ENCODE results near the gene NINL.

- TF ChIP-seq CTCF (IDR thresholded peaks at IDR 0.05 in 4 of 5, conservative IDR thresholded peaks at IDR 0.05 in 1 of 5) (no peak), POLR2A (IDR thresholded peaks at IDR 0.05) (no peak)
These were observed 36.7 kb downstream of the NINL start for GRCh38 chr20:25548613-25549086.

Data from gastrocnemius medialis (tissue), 4 donors.